Activated naive CD4-positive, alpha-beta T cell treated with anti-CD3 and anti-CD28 coated beads, Interleukin-2, amount 50 U/mL, for 72 hours (primary cell): Measurements from ENCODE around the gene MRPL33. TPM values are rescaled to one million over a fixed set of nuclear protein-coding genes. Genes with fewer than 3 reads are reported as not detected.

Experiments
- ATAC-seq, 2 donors: fragments of 150-1000 bp; cut with Tn5 transposase; 2 replicates each; pipeline ENCODE4 v1.10.0; 2021; ENCODE audit warnings: mild to moderate bottlenecking in 2 of 2, moderate library complexity in 2 of 2
- DNase-seq, 2 donors: peaks; one replicate each; pipeline ENCODE4 v3.0.0; 2021 to 2022; ENCODE audit warnings: low spot score in 2 of 2
- H3K27ac Mint-ChIP-seq, 2 donors: one replicate each; pipeline ENCODE4 v1.8.0; 2022; ENCODE audit warnings: mild to moderate bottlenecking in 2 of 2, mixed read lengths in 2 of 2
- H3K36me3 Mint-ChIP-seq, 2 donors: one replicate each; pipeline ENCODE4 v1.8.0; 2022; ENCODE audit warnings: mixed read lengths in 2 of 2
- H3K9me3 Mint-ChIP-seq, 2 donors: one replicate each; pipeline ENCODE4 v1.8.0; 2022; ENCODE audit warnings: mixed read lengths in 2 of 2
- total RNA-seq, 2 donors: library from RNA; stranded (reverse); gene quantifications; one replicate each; pipeline ENCODE4 v1.2.3, GENCODE V29; 2022

The MRPL33 gene
- total RNA-seq, 2 donors from 2014 or later: 61.7 to 70.5 TPM

GRCh38 chr2:27795093-27795834 lies 23.7 kb downstream of the MRPL33 start:
- DNase-seq (no peak), ATAC-seq (no peak)
- Mint-ChIP-seq H3K27ac (no peak overlapping the region), H3K9me3 (no peaks in the 10 kb centered on the region), H3K36me3 (no peaks in the 10 kb centered on the region)

- H3K36me3 Mint-ChIP-seq: no peaks in the 10 kb centered on the region
- no peak for ATAC-seq
- no peak overlapping the region for H3K27ac Mint-ChIP-seq
- DNase-seq: no peak
- H3K9me3 Mint-ChIP-seq: no peaks in the 10 kb centered on the region
Measured at GRCh38 chr2:27795868-27796277, 24.4 kb downstream of the MRPL33 start.

GRCh38 chr2:27796791-27797765 lies 25.6 kb downstream of the MRPL33 start:
- ATAC-seq (no peak), DNase-seq (no peak)
- H3K36me3 Mint-ChIP-seq: no peaks in the 10 kb centered on the region
- H3K9me3 Mint-ChIP-seq: no peaks in the 10 kb centered on the region
- H3K27ac Mint-ChIP-seq: peak overlapping the region in 1 of 2 donors; percentile 51

- DNase-seq (no peak), ATAC-seq (no peak)
- no peaks in the 10 kb centered on the region for H3K36me3 Mint-ChIP-seq
- peak overlapping the region in 1 of 2 donors; percentile 51 for H3K27ac Mint-ChIP-seq
- no peaks in the 10 kb centered on the region for H3K9me3 Mint-ChIP-seq
Measured at GRCh38 chr2:27797841-27798240, 26.3 kb downstream of the MRPL33 start.

- Mint-ChIP-seq H3K27ac (no peak overlapping the region), H3K36me3 (no peaks in the 10 kb centered on the region), H3K9me3 (no peaks in the 10 kb centered on the region)
- ATAC-seq: no peak
- DNase-seq: no peak
Measured at GRCh38 chr2:27798486-27798885, 27.0 kb downstream of the MRPL33 start.

DNA sequence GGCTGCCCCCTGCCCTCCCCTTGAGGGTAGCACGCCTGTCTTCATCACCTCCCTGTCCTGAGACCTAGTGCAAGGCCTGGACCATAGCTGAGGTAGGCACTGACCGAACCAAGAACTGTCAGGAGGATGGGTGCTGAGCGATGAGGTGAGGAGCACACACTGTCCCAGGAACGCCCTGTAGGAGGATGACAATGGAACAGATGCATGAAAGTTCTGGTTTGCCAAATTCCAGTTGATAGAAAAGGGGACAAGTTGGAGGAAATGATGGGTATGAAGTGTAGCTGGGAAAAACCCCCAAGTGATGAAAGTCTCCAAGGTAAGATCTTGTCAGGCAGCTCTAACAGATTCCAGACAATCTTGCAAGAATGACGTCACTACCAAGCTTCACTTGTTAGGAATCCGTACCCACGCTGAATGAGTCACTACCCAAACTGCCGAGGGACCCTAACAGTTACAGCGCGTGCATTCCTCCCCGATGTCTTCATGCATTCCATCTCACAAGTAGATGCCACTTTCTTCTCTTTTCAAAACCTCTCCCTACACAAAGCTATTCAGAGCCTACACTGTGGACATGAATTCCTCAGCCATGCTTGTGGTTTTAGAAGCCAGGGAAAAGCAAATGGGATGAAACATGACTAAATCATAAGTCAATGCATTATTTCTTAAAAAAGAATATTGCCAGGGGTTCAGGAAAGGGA lies 27.6 kb downstream of the MRPL33 start:
- ATAC-seq: no peak
- no peak overlapping the region for H3K27ac Mint-ChIP-seq

DNA sequence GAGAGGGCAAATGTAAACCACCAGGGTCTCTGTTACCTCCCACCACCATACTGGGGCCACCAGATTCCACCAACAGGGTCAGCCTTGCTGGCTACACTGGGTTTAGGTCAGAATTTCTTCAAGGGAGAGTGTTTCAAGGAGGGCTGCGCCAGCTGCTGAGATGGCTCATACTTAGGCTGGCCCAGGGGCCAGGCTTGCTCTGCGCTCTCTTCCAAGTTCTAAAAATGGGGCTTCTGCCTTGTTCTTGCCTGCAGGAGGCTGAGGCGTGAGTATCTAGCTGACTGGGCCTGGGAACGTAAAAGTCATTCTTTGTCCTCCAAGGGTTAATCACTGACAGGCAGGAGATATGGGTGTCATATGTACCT lies 28.1 kb downstream of the MRPL33 start:
- H3K27ac Mint-ChIP-seq: no peak overlapping the region
- no peaks in the 10 kb centered on the region for H3K9me3 Mint-ChIP-seq
- no peaks in the 10 kb centered on the region for H3K36me3 Mint-ChIP-seq
- DNase-seq (no peak), ATAC-seq (no peak)

More for the DNA sequence above, 27.6 kb downstream of the MRPL33 start:
- no peaks in the 10 kb centered on the region for H3K36me3 Mint-ChIP-seq
- DNase-seq: no peak
- H3K9me3 Mint-ChIP-seq: no peaks in the 10 kb centered on the region

GRCh38 chr2:27800856-27801255 lies 29.3 kb downstream of the MRPL33 start:
- no peak for ATAC-seq
- Mint-ChIP-seq H3K27ac (peak overlapping the region in 1 of 2 donors; percentile 22), H3K36me3 (no peaks in the 10 kb centered on the region), H3K9me3 (no peaks in the 10 kb centered on the region)
- DNase-seq: no peak

DNA sequence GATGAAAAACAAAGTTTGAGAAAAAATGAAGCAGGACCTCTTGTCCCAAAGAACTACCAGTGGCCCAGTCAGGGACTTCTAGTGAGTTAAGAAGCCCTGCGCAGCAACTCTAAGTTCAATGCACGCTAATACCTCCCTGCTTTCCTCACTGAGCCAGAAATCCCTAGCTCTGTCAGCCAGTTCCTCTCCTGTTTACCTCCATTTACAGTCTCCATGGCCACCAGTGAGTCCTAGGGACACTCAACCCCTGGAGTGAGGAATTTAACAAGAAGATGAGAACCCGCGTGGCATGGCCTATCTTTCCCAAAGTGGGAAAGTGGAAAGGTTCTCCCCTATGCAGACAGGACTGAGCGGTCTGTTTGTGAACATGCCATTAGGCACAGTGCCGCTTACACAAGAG lies 31.0 kb downstream of the MRPL33 start:
- Mint-ChIP-seq H3K9me3 (no peaks in the 10 kb centered on the region), H3K36me3 (no peaks in the 10 kb centered on the region), H3K27ac (no peak overlapping the region)
- DNase-seq: no peak
- no peak for ATAC-seq

DNA sequence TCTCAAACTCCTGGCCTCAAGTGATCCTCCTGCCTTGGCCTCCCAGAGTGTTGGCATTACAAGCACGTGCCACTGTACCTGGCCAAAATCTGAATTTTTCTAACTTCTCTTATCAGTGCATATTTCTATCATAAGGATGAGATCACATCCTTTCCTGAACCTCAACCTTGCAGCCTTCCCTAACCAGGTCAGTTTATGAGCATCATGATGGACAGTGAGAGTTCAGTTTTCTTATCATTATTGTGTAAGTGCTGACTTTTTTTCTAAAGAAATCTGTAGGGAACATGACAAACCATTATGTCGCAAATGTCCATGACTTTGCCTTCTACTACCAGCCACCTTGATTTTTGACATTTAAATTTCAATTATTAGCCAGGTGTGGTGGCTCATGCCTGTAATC lies 31.5 kb downstream of the MRPL33 start:
- H3K27ac Mint-ChIP-seq: peak overlapping the region in 1 of 2 donors; percentile 4
- no peaks in the 10 kb centered on the region for H3K36me3 Mint-ChIP-seq
- DNase-seq (no peak), ATAC-seq (no peak)
- no peaks in the 10 kb centered on the region for H3K9me3 Mint-ChIP-seq

- no peak overlapping the region for H3K27ac Mint-ChIP-seq
- H3K9me3 Mint-ChIP-seq: no peaks in the 10 kb centered on the region
- no peak for DNase-seq
- ATAC-seq: no peak
- no peaks in the 10 kb centered on the region for H3K36me3 Mint-ChIP-seq
Measured at GRCh38 chr2:27804146-27804545, 32.6 kb downstream of the MRPL33 start.

DNA sequence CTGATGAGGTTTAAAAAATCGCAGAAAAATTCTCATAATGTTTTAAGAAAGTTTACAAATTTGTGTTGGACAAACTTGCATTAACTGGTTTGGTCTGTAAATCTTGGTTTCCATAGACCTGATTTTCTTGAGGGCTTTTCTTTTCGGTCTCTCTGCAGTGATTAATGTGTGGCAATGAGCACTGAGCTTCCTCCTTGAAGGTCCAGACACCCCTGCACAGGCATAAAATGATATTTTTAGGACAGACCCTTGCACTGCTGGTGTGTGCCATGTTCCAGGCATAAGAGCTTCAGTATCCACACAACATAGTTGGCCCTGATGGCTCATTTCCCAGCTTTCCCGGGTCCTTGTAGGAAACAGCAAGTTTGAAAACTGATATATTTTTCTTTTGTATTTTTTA lies 33.7 kb downstream of the MRPL33 start:
- no peak for ATAC-seq
- no peak overlapping the region for H3K27ac Mint-ChIP-seq
- DNase-seq: no peak
- H3K36me3 Mint-ChIP-seq: no peaks in the 10 kb centered on the region
- no peaks in the 10 kb centered on the region for H3K9me3 Mint-ChIP-seq

GRCh38 chr2:27806311-27807059 lies 35.0 kb downstream of the MRPL33 start:
- DNase-seq: no peak
- ATAC-seq: no peak
- H3K36me3 Mint-ChIP-seq: no peaks in the 10 kb centered on the region

DNA sequence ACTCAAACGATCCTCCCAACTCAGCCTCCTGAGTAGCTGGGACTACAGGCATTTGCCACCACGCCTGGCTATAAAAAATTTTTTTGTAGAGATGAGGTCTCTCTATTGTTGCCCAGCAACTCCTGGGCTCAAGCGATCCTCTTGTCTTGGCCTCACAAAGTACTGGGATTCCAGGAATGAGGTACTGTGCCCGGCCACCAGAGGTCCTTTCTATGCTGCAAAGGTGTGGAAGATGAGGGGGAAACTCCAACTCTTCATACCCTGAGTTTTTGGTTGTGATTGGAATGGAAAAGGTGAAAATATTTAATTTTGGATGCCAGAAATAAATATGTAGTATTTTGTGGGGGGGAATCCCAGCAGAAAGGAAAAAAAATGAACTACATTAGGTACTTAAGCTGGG lies 36.0 kb downstream of the MRPL33 start:
- Mint-ChIP-seq H3K27ac (no peak overlapping the region), H3K36me3 (no peaks in the 10 kb centered on the region), H3K9me3 (no peaks in the 10 kb centered on the region)
- no peak for DNase-seq
- ATAC-seq: no peak

More at GRCh38 chr2:27806311-27807059, 35.0 kb downstream of the MRPL33 start:
- Mint-ChIP-seq H3K9me3 (no peaks in the 10 kb centered on the region), H3K27ac (no peak overlapping the region)

DNA sequence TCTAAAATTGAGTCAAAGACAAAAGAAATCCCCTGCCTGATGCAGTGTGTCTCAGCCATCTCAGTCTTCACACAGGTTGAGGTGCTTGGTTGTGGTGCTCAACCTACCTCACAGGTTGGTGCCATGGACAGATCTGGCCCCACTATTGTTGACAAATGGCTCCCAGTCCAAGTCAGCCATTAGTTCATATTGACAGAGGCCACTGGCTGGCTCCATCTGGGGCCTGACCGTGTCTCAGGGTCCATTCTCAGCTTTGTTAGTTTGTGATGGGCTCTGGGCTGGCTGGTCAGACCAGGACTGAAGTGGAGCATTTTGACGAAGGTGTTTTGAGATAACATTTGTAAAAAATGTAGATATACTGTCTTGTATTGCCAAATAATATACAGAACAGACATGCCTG lies 36.9 kb downstream of the MRPL33 start:
- H3K36me3 Mint-ChIP-seq: no peaks in the 10 kb centered on the region
- DNase-seq (no peak), ATAC-seq (no peak)
- H3K9me3 Mint-ChIP-seq: no peaks in the 10 kb centered on the region
- H3K27ac Mint-ChIP-seq: no peak overlapping the region

GRCh38 chr2:27808984-27809383 lies 37.5 kb downstream of the MRPL33 start:
- ATAC-seq: no peak
- Mint-ChIP-seq H3K36me3 (no peaks in the 10 kb centered on the region), H3K9me3 (no peaks in the 10 kb centered on the region), H3K27ac (no peak overlapping the region)
- DNase-seq: no peak
